ENCODE results near the gene AP5Z1.

AP5Z1 gene

DNA sequence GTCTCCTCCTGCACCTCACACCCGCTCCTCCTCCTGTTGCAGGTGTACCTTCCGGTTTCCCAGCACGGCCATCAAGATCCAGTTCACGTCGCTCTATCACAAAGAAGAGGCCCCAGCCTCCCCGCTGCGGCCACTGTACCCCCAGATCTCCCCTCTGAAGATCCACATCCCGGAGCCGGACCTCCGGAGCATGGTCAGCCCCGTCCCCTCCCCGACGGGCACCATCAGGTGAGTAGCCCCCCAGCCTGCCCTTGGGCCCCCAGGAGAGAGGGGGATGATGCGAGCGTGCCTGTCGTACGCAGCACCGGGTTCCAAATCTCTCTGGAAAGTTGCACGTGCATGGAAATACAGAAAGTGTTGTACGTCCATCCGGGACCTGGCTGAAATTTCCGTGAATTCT, 34.6 kb upstream of the AP5Z1 start:
- DNase-seq (ENCODE audit: insufficient read length, low spot score) (no peak), FAIRE-seq (no peak)
- no peak for TF ChIP-seq POLR2A (IDR thresholded peaks at IDR 0.05; ENCODE audit: low read depth, low read length)

DNA sequence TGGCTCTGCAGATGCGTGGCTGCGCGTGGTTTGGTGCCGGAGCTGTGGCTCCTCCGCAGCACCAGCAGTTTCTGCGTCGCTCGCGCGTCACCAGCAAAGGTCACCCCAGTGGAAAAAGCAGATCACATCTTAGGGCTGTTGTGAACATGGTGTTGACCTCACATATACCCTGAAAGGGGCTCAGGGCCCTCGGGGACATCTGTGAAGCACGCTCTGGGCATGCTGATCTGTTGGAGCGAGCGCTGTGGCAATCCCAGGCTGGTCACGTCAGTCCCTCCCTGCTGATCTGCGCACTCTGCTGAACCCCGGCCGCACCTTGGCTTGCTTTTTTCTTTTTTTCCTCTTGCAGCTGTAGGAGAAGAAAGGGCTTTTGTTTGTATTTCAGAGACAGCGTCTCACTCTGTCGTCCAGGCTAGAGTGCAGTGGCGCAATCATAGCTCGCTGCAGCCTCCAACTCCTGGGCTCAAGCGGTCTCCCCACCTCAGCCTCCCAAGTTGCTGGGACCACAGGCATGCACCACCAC, 33.3 kb upstream of the AP5Z1 start:
- FAIRE-seq (no peak), DNase-seq (ENCODE audit: insufficient read length, low spot score) (no peak)
- TF ChIP-seq POLR2A (IDR thresholded peaks at IDR 0.05; ENCODE audit: low read depth, low read length), result no peak

DNA sequence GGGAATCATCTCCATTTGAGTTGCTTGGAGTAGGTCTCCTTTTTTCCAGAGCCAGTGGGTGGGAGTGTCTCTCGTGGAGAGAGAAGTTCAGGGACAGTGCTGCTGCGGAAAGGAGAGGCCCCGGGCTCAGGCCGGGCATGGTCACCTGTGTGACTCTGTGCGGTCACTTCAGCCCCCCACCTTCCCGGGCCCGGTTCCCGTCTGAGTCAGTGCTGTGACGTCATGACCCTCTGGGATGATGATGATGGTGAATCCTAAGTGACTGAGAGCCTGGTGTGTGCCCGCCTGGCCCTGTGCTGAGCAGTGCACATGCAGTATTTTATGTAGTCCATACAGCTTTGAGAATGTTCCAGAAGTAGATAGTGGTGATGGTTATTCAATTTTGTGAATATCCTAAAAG, 32.6 kb upstream of the AP5Z1 start:
- FAIRE-seq (no peak), DNase-seq (ENCODE audit: insufficient read length, low spot score) (no peak)
- TF ChIP-seq POLR2A (IDR thresholded peaks at IDR 0.05; ENCODE audit: low read depth, low read length), result no peak

DNA sequence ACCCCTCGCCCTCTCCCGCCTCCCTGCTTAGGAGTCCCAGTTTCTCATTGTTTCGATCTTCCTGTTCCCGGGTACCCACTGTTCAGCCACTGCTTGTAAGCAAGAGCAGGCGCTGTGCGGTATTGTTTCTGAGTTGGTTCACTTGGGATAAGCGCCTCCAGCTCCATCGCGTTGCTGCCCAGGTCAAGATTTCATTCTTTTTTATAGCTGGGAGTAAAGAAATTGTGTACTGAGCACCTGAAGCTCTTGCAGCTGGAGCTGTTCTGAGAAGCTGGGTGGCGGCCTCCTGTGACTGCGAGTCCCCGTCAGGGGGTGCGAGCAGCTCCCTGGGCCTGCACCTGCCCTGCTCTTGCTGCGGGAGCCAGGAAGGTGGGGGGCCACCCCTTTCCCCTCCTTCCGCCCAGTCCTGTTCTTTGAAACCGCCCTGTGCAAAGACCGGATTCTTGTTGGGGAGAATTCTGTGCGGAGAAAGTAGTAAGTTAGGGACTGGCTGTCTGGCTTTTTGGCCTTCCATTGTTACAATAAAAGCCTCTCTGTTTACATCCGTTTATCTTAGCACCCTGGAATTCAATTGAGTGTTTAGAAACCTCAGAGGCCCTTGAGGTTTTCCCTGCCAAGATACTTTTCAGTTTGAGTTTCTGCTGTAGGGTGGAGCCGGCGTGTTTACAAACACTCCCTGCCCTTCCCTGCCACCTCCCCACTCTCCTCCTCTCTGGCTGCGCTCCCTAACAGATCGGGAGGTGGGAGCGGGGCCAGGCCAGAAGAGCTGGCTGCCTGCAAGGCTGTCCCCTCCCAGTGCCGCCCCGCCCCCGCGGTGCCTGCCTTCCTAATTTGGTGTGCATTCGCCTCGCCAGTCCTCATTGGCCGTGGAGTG, 30.8 kb upstream of the AP5Z1 start:
- TF ChIP-seq POLR2A (IDR thresholded peaks at IDR 0.05; ENCODE audit: low read depth, low read length), result 0 out of 2 replicates have a peak, but pooled peaks have one; percentile 31

DNA sequence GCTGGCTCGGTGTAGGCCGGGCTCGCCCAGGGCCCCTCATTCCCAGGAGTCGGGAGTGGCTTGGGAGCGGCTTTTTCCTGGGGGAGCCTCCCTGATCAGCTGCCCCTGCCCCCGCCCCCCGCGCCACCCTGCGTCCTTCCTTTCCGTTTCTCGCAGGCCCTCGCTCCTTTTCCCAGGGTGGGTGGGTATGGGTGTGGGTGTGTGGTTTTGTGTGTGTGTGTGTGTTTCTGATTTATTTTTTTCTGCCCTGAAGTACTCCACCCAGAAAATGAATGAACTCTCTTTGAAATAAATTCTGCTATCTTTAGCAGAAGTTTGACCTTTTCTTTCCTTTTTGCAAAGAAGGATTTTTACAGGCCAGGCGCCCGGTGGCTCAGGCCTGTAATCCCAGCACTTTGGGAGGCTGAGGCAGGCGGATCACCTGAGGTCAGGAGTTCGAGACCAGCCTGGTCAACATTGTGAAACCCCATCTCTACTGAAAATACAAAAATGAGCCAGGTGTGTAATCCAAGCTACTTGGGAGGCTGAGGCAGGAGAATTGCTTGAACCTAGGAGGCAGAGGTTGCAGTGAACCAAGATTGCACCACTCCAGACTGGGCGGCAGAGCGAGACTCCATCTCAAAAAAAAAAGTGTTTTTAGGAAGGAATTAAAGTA, 30.0 kb upstream of the AP5Z1 start:
- TF ChIP-seq POLR2A (IDR thresholded peaks at IDR 0.05; ENCODE audit: low read depth, low read length), result no peak
- FAIRE-seq (no peak), DNase-seq (ENCODE audit: insufficient read length, low spot score) (no peak)

More for the DNA sequence above, 30.8 kb upstream of the AP5Z1 start:
- DNase-seq (ENCODE audit: insufficient read length, low spot score), result peak; percentile 96
- peak; percentile 81 for FAIRE-seq

DNA sequence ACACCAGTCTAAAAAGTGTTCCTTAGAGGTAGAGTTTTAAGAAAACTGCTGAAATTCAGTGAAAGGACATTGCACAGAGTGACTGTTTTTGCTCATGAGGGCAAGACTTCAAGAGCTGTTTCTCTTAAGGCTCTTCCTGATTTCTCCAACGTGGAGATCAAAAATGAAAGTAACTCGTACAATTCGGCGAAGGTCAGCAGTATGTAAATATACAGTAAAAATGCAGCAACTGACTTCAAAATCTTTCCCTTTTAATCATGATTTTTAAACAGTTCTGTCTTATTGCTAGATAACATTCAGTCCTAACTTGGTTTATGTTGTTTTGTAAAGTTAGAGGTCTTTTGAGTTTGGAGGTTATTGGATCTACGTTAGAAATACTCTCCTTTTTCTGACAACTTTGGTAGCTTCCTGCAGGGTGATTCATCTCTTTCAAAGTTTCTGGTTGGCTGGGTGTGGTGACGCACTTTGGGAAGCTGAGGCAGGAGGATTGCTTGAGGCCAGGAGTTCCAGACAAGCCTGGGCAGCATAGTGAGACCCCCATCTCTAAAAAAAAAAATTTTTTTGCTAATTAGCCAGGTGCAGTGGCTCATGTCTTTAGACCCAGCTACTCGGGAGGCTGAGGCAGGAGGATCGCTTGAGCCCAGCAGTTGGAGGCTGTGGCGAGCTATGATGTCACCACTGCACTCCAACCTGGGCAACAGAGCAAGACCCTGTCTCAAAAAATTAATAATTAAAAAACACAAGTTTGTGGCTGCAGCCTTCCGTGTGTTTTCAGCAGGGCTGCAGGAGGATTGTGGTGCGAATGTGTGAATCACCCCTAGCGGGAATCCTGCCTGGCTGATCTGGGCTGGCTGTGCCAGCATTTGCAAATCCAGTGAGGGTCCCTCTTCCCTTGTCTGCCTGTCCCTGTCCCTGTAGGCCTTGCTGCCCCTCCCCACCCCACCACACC, 29.2 kb upstream of the AP5Z1 start:
- DNase-seq (ENCODE audit: insufficient read length, low spot score) (peak; percentile 76), FAIRE-seq (no peak)
- no peak for TF ChIP-seq POLR2A (IDR thresholded peaks at IDR 0.05; ENCODE audit: low read depth, low read length)

DNA sequence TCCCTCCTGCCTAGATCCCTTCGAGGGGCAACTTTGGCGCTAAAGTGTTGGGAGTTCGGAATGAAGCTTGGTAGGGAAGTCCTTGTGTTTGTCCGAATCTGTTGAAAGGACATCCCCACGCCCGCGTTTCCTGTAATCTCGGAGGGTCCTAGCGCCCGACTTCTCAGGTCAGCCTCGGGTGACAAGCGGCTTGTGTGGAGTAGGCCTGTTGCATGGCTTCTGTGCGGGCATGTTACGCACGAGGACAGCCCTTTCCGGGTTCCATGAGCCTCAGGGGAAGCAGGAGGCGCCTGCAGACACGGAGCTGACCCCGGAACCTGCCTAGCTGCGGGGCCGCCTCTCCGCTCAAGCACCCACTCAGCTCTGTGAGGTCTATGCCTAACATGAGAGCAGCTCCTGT, 28.4 kb upstream of the AP5Z1 start:
- TF ChIP-seq POLR2A (IDR thresholded peaks at IDR 0.05; ENCODE audit: low read depth, low read length), result no peak
- FAIRE-seq (no peak), DNase-seq (ENCODE audit: insufficient read length, low spot score) (no peak)

DNA sequence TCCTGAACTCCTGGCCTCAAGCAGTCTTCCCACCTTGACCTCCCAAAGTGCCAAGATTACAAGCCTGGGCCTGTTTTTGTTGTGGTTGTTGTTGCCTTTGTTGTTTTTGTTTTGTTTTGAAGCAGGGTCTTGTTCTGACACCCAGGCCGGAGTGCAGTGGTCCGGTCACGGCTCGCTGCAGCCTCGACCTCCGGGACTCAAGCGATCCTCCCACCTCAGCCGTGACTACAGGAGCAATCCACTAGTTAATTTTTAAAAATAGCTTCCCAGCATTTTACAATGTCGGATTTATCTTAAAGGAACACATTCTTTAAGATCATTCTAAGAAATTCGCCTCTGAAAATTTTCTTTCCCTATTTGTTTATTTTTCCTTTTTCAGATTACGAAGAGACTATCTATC, 27.7 kb upstream of the AP5Z1 start:
- DNase-seq (ENCODE audit: insufficient read length, low spot score) (no peak), FAIRE-seq (no peak)
- no peak for TF ChIP-seq POLR2A (IDR thresholded peaks at IDR 0.05; ENCODE audit: low read depth, low read length)

DNA sequence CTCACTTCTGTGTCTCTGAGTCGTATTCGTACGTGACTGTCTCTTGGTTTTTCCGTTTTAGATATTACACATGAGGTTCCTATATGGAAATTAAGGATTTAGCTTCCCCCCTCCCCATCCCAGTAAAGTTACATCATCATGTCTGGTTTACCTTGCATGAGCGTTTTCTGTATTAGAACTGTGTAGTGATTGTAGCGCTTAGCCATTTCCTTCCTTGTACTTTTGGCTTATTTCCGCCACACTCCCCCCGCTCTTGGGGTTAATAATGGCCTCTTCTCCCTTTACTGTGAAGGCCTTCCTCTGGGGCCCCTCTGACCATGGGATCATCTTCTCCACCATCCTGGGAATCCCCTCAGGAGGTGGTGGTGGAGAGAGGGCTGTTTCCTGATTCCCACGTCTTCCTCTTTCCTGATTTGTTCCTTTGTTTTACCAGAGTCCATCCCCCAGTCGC, 27.2 kb upstream of the AP5Z1 start:
- FAIRE-seq, result no peak
- DNase-seq (ENCODE audit: insufficient read length, low spot score), result no peak
- TF ChIP-seq POLR2A (IDR thresholded peaks at IDR 0.05; ENCODE audit: low read depth, low read length), result no peak

DNA sequence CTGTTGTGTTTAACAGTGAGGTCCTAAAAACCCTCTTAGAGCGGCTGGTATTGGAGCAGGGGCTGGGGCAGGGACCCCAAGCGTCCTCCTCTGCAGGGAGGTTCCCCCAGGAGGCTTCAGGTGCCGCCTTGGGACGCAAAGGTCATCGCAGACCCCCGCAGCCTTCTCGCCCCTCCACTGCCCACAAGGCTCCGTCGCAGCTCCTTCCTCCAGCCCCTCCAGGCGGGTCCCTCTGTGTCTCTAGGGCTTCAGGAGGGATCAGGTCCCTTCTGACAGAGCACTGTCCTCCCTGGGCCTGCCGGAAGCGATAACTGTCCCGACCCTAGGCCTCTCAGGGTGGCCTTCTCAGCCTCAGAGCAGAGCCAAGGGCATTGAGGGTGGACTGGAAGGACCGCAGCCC, 26.1 kb upstream of the AP5Z1 start:
- no peak for FAIRE-seq
- TF ChIP-seq POLR2A (IDR thresholded peaks at IDR 0.05; ENCODE audit: low read depth, low read length), result no peak
- no peak for DNase-seq (ENCODE audit: insufficient read length, low spot score)

DNA sequence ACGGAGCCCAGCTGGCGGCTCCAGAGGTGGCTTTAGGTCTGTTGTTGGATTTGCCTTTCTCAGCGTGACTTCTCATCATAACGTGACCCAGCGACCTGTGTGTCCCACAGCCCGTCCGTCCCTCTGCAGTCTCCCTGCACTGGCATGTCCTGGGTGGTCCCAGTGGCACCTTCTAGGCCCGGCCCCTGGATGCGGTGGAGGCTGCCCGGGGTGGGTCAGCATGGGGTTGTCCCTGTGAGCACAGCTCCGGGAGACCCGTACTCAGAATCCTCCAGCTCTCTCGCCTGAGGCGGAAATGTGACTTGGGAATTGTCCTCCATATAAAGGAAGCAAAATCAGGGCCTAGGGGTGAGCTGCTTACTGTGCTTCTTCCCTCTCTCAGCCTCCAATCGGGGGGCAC, 25.6 kb upstream of the AP5Z1 start:
- TF ChIP-seq POLR2A (IDR thresholded peaks at IDR 0.05; ENCODE audit: low read depth, low read length), result no peak
- DNase-seq (ENCODE audit: insufficient read length, low spot score), result no peak
- no peak for FAIRE-seq

DNA sequence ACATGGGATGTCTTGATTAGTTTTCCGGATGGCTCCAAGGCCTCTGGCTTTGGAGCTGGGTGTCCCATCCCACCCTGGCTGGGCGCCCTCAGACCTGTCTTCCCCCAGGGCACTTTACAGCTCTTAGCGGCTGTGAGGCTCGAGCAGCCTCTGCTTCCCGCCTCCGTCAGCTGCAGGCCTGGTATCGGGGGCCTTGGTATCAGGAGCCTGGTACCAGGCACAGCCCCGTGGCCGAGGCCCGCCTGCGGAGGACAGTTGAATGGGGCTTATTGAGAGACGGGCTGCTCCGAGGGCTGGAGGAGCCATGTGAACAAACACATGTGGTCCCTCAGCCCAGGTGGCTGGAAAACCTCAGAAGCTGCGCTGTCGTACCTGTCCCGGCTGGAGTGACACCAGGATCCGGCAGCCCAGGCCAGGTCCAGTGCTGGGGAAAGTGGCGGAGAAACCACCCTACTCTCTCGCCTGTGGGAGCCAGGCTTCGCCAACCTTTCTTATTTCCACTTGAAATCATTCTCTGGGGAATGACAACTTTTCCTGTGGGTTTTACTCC, 23.9 kb upstream of the AP5Z1 start:
- no peak for TF ChIP-seq POLR2A (IDR thresholded peaks at IDR 0.05; ENCODE audit: low read depth, low read length)
- FAIRE-seq, result no peak

More for the DNA sequence above, 23.9 kb upstream of the AP5Z1 start:
- DNase-seq (ENCODE audit: insufficient read length, low spot score), result no peak
